ENCODE results near the gene GALNT14. TPM values are rescaled to one million over a fixed set of nuclear protein-coding genes. Genes with fewer than 3 reads are reported as not detected.

GALNT14 gene
- total and polyA plus RNA-seq, 2 donors (not counting 1 experiment from before 2014, with no cell fraction given) = 3.1 to 6.2 TPM

DNA sequence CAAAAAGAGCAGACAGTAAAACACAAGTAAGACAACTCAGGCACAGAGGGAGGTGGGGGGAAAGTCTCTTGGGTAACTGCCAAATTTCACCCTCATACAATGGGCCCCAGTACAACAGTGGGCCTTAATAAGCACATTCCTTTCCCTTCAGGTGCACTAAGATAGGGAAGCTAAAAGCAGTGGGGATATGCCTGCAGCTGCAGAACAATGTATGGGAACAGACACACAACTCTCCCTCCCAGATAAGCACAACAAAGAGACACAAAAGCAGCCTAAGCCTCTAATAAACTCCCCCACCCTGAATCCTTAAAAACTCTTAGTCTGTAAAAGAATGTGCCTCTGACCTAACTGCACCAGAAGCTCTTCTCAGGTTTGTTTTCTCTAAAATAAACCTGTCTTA lies 24.5 kb downstream of the GALNT14 start:
- ATAC-seq (ENCODE audit: low read depth) = no peak
- Histone ChIP-seq H3K4me2 (replicated peaks; ENCODE audit: low read depth, low read length, poor library complexity, severe bottlenecking) (no peak overlapping the region), H3K4me3 (ENCODE audit: control extremely low read depth in 1 of 5, extremely low read depth in 1 of 5, insufficient read depth in 1 of 5, low read depth in 2 of 5, low read length in 4 of 5) (no peak overlapping the region), H3K36me3 (replicated peaks in 1 of 2; ENCODE audit: control extremely low read depth in 1 of 2, control insufficient read depth in 1 of 2, extremely low read depth in 1 of 2, insufficient read depth in 2 of 2, low read length in 1 of 2) (no peaks in the 10 kb centered on the region), H3K9ac (ENCODE audit: low read length) (no peak overlapping the region), H4K20me1 (ENCODE audit: control insufficient read depth, insufficient read depth, low read length, poor library complexity, severe bottlenecking) (no peaks in the 10 kb centered on the region), H3K79me2 (ENCODE audit: control insufficient read depth, insufficient read depth, low read length) (no peaks in the 10 kb centered on the region), H3K9me3 (ENCODE audit: control extremely low read depth in 1 of 3, control insufficient read depth in 2 of 3, insufficient read depth in 1 of 3, low read length in 2 of 3) (no peaks in the 10 kb centered on the region), H3K4me1 (ENCODE audit: control insufficient read depth in 2 of 2, insufficient read depth in 2 of 2, low read length in 2 of 2) (no peaks in the 10 kb centered on the region), H2AFZ (ENCODE audit: insufficient read depth, low read depth, low read length, poor library complexity, severe bottlenecking) (no peak overlapping the region), H3K27me3 (replicated peaks in 1 of 4; ENCODE audit: control extremely low read depth in 1 of 4, control insufficient read depth in 3 of 4, insufficient read depth in 4 of 4, low read length in 3 of 4) (no peaks in the 10 kb centered on the region), H3K27ac (ENCODE audit: low read length in 2 of 2) (no peak overlapping the region)
- no peaks in the 10 kb centered on the region for H3K4me1 Mint-ChIP-seq
- no peak overlapping the region for H3K27ac Mint-ChIP-seq
- CTCF ChIA-PET = interaction anchor here (0.6 kb wide), 1 partner anchor 1085 kb away, joined by 3 read pairs; no protein-coding TSS in a partner anchor
- POLR2A ChIA-PET = no interaction called here
- intact Hi-C loops (cut with micrococcal nuclease) = no loop called here
- no peak for DNase-seq
- no peaks in the 10 kb centered on the region for H3K9me3 Mint-ChIP-seq (ENCODE audit: insufficient read depth)
- no peak overlapping the region for H3K4me3 Mint-ChIP-seq
- TF ChIP-seq, protein P1, sequence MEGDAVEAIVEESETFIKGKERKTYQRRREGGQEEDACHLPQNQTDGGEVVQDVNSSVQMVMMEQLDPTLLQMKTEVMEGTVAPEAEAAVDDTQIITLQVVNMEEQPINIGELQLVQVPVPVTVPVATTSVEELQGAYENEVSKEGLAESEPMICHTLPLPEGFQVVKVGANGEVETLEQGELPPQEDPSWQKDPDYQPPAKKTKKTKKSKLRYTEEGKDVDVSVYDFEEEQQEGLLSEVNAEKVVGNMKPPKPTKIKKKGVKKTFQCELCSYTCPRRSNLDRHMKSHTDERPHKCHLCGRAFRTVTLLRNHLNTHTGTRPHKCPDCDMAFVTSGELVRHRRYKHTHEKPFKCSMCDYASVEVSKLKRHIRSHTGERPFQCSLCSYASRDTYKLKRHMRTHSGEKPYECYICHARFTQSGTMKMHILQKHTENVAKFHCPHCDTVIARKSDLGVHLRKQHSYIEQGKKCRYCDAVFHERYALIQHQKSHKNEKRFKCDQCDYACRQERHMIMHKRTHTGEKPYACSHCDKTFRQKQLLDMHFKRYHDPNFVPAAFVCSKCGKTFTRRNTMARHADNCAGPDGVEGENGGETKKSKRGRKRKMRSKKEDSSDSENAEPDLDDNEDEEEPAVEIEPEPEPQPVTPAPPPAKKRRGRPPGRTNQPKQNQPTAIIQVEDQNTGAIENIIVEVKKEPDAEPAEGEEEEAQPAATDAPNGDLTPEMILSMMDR (IDR thresholded peaks at IDR 0.05) = no peak
- TF ChIP-seq EZH2 (IDR thresholded peaks at IDR 0.05; ENCODE audit: borderline replicate concordance, insufficient read depth, low read depth, low read length, poor library complexity, severe bottlenecking) = no peak
- H3K27me3 Mint-ChIP-seq = no peaks in the 10 kb centered on the region

DNA sequence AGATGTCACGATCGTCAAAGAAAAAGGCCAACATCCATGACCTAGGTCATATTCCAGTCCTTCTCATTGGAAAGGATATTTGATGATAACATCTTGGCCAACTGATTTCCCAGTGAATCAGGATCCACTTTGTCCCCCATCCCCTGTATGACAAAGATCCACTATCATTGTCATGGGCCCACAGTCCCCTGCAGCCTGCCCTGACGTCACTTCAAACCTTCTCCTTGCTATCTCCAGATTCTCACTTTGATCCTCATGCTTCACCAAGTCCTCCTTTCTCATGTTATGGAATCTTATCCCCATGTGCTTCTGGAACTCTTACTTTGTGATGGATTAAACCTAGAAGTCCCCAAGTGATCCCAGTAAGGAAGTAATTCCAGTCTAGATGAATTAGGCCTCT lies 25.7 kb downstream of the GALNT14 start:
- WGBS (ENCODE audit: insufficient coverage) = 100% methylated on average over 1 of the region's 3 CpGs
- Histone ChIP-seq H3K4me1 (ENCODE audit: control insufficient read depth in 2 of 2, insufficient read depth in 2 of 2, low read length in 2 of 2) (no peaks in the 10 kb centered on the region), H2AFZ (ENCODE audit: insufficient read depth, low read depth, low read length, poor library complexity, severe bottlenecking) (no peak overlapping the region), H4K20me1 (ENCODE audit: control insufficient read depth, insufficient read depth, low read length, poor library complexity, severe bottlenecking) (no peaks in the 10 kb centered on the region), H3K9ac (ENCODE audit: low read length) (no peak overlapping the region), H3K27me3 (replicated peaks in 1 of 4; ENCODE audit: control extremely low read depth in 1 of 4, control insufficient read depth in 3 of 4, insufficient read depth in 4 of 4, low read length in 3 of 4) (no peaks in the 10 kb centered on the region), H3K27ac (ENCODE audit: low read length in 2 of 2) (no peak overlapping the region), H3K4me3 (ENCODE audit: control extremely low read depth in 1 of 5, extremely low read depth in 1 of 5, insufficient read depth in 1 of 5, low read depth in 2 of 5, low read length in 4 of 5) (no peak overlapping the region), H3K36me3 (replicated peaks in 1 of 2; ENCODE audit: control extremely low read depth in 1 of 2, control insufficient read depth in 1 of 2, extremely low read depth in 1 of 2, insufficient read depth in 2 of 2, low read length in 1 of 2) (no peaks in the 10 kb centered on the region), H3K9me3 (ENCODE audit: control extremely low read depth in 1 of 3, control insufficient read depth in 2 of 3, insufficient read depth in 1 of 3, low read length in 2 of 3) (no peaks in the 10 kb centered on the region), H3K79me2 (ENCODE audit: control insufficient read depth, insufficient read depth, low read length) (no peaks in the 10 kb centered on the region), H3K4me2 (replicated peaks; ENCODE audit: low read depth, low read length, poor library complexity, severe bottlenecking) (no peak overlapping the region)
- CTCF ChIA-PET = no interaction called here
- intact Hi-C loops (cut with micrococcal nuclease) = no loop called here
- Mint-ChIP-seq H3K27me3 (no peaks in the 10 kb centered on the region), H3K4me1 (no peaks in the 10 kb centered on the region), H3K9me3 (ENCODE audit: insufficient read depth) (no peaks in the 10 kb centered on the region), H3K27ac (no peak overlapping the region), H3K4me3 (no peak overlapping the region)
- DNase-seq = no peak
- ATAC-seq (ENCODE audit: low read depth) = no peak
- no peak for TF ChIP-seq EZH2 (IDR thresholded peaks at IDR 0.05; ENCODE audit: borderline replicate concordance, insufficient read depth, low read depth, low read length, poor library complexity, severe bottlenecking)
- TF ChIP-seq, protein P1 (IDR thresholded peaks at IDR 0.05) = no peak
- POLR2A ChIA-PET = no interaction called here

Measured in B cell (primary cell).